Fibroblast of lung (primary cell): ENCODE measurements around the gene ASTL.

Experiments used
- CTCF ChIP-seq, 2 donors: IDR thresholded peaks in 1 of 2; conservative IDR thresholded peaks in 1 of 2; 1 replicate in 1 of 2; 2 replicates in 1 of 2; pipeline ENCODE4 v1.5.1; 2011 to 2012; ENCODE audit warnings: low read length in 2 of 2, control low read depth in 1 of 2, inconsistent platforms in 1 of 2, low read depth in 1 of 2, mild to moderate bottlenecking in 1 of 2
- EZH2 ChIP-seq: IDR thresholded peaks from 2 replicates; pipeline ENCODE4 v1.5.1; 2012; ENCODE audit warnings: low read length, control low read depth, mild to moderate bottlenecking; ENCODE audit errors: missing control alignments

- no peak for TF ChIP-seq CTCF (conservative IDR thresholded peaks at IDR 0.05 in 1 of 2, IDR thresholded peaks at IDR 0.05 in 1 of 2; ENCODE audit: low read depth in 1 of 2, low read length in 2 of 2)
- no peak for TF ChIP-seq EZH2
These were observed 20.2 kb upstream of the ASTL start for GRCh38 chr2:96158554-96158940.
